GM18951 (cell line): ENCODE measurements around the gene CXCL11.

ENCODE experiments used
- POLR2A ChIP-seq: IDR thresholded peaks from 4 replicates; pipeline ENCODE4 v1.6.1; 2011; ENCODE audit warnings: mild to moderate bottlenecking; ENCODE audit not compliant: insufficient read length, insufficient read depth; ENCODE audit errors: extremely low read depth
- in situ Hi-C: fragments of 300-500 bp; cut with MboI; formaldehyde crosslinking; loops from one replicate; pipeline ENCODE4 v1.12.0; 2022; ENCODE audit warnings: low sequenced_read_pairs, mixed read lengths, inconsistent platforms; ENCODE audit not compliant: unreplicated experiment

Gene CXCL11

GRCh38 chr4:76022677-76023076, 13.2 kb downstream of the CXCL11 start:
- no peak for TF ChIP-seq POLR2A
- in situ Hi-C loops = no loop called here

- in situ Hi-C loops = no loop called here
Measured at GRCh38 chr4:76022031-76022430, 13.8 kb downstream of the CXCL11 start.

GRCh38 chr4:76017056-76017686, 18.7 kb downstream of the CXCL11 start:
- no peak for TF ChIP-seq POLR2A
- in situ Hi-C loops = no loop called here

More at GRCh38 chr4:76022031-76022430, 13.8 kb downstream of the CXCL11 start:
- no peak for TF ChIP-seq POLR2A

GRCh38 chr4:76016393-76016792, 19.5 kb downstream of the CXCL11 start:
- TF ChIP-seq POLR2A = no peak
- in situ Hi-C loops = no loop called here

- TF ChIP-seq POLR2A = no peak
- in situ Hi-C loops = no loop called here
Measured at GRCh38 chr4:76013540-76013939, 22.3 kb downstream of the CXCL11 start.

GRCh38 chr4:76012388-76012801, 23.5 kb downstream of the CXCL11 start:
- TF ChIP-seq POLR2A = no peak
- in situ Hi-C loops = no loop called here

GRCh38 chr4:76011700-76012387, 24.0 kb downstream of the CXCL11 start:
- in situ Hi-C loops = no loop called here
- TF ChIP-seq POLR2A = no peak

GRCh38 chr4:76011018-76011670, 24.7 kb downstream of the CXCL11 start:
- in situ Hi-C loops = no loop called here
- TF ChIP-seq POLR2A = no peak

- no peak for TF ChIP-seq POLR2A
- in situ Hi-C loops = no loop called here
Measured at GRCh38 chr4:76010576-76010975, 25.3 kb downstream of the CXCL11 start.

GRCh38 chr4:76009311-76009710, 26.6 kb downstream of the CXCL11 start:
- in situ Hi-C loops = no loop called here

GRCh38 chr4:76007089-76007862, 28.6 kb downstream of the CXCL11 start, which contains the start of gene CXCL9:
Gene CXCL9 (minus strand): TSS chr4:76007509. CDS start chr4:76007449, 60 bp downstream.
- in situ Hi-C loops = no loop called here
- no peak for TF ChIP-seq POLR2A

More at GRCh38 chr4:76009311-76009710, 26.6 kb downstream of the CXCL11 start:
- no peak for TF ChIP-seq POLR2A

- in situ Hi-C loops = loop anchor here (5.0 kb wide), 1 partner anchor 64 kb away; no protein-coding TSS in a partner anchor
- TF ChIP-seq POLR2A = no peak
Measured at GRCh38 chr4:76003620-76004019, 32.2 kb downstream of the CXCL11 start.

GRCh38 chr4:76003035-76003434, 32.8 kb downstream of the CXCL11 start:
- in situ Hi-C loops = loop anchor here (5.0 kb wide), 1 partner anchor 64 kb away; no protein-coding TSS in a partner anchor
- TF ChIP-seq POLR2A = no peak
